ENCODE measurements around the gene GAS2.

DNA sequence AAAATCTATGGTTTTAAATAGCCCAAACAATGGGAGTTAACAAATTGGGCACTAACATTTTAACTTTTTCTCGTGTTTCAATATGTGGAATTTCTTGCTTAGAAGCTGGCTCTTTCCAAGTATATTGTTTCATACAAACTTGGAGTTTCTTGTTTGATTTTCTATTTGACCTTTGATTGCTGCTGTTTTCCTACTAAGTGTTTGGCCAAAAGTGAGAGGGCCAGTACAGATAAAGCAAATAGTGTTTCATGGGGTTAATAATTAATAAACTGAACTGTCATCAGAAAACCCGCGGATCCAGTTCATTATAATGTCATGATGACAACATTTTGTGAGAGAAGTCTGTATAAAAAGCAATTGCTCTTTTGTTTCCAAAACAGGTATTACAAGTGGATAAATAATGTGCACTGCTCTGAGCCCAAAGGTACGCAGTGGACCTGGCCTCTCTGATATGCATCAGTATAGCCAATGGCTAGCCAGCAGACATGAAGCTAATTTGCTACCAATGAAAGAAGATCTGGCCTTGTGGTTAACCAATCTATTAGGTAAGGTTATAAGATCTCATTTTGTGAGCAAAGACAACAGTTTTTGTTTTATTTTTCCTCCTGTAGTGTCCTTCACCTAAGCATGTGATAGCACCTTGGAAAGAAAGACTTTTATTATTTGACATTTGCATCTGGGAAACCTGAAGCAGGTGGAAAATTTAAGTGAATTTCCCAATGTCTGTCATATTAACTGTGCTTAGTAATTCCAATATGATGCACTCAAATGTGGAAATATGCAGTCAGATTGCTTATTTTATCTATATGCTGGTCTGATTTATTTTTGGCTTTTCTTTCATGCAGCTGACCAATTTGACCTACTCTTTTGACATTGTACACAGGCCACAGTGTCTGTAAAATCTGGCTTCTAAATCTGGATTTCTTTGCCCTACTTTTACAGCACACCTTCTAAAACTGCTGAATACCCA lies 8.3 kb downstream of the GAS2 start:
- TF ChIP-seq FOXM1 (IDR thresholded peaks at IDR 0.05; ENCODE audit: borderline replicate concordance), result no peak
- TF ChIP-seq FOXK2 (IDR thresholded peaks at IDR 0.05), result no peak
- TF ChIP-seq SP1 (IDR thresholded peaks at IDR 0.05), result no peak
- TF ChIP-seq ARNT (IDR thresholded peaks at IDR 0.05), result no peak
- no peak for TF ChIP-seq SUZ12 (IDR thresholded peaks at IDR 0.05)
- no peak for TF ChIP-seq ELF4 (IDR thresholded peaks at IDR 0.05)
- no peak for TF ChIP-seq ZNF384 (IDR thresholded peaks at IDR 0.05)
- TF ChIP-seq BHLHE40 (IDR thresholded peaks at IDR 0.05; ENCODE audit: borderline replicate concordance), result no peak
- TF ChIP-seq TARDBP (IDR thresholded peaks at IDR 0.05), result no peak

Data from HEK293T (cell line).